Measurements from ENCODE around the gene ARHGEF35.
"Not testable (repeated sequence)": the region's sequence is repeated elsewhere in the genome, so short reads cannot be mapped to it uniquely, and the experiment has no call there.

The ARHGEF35 gene

DNA sequence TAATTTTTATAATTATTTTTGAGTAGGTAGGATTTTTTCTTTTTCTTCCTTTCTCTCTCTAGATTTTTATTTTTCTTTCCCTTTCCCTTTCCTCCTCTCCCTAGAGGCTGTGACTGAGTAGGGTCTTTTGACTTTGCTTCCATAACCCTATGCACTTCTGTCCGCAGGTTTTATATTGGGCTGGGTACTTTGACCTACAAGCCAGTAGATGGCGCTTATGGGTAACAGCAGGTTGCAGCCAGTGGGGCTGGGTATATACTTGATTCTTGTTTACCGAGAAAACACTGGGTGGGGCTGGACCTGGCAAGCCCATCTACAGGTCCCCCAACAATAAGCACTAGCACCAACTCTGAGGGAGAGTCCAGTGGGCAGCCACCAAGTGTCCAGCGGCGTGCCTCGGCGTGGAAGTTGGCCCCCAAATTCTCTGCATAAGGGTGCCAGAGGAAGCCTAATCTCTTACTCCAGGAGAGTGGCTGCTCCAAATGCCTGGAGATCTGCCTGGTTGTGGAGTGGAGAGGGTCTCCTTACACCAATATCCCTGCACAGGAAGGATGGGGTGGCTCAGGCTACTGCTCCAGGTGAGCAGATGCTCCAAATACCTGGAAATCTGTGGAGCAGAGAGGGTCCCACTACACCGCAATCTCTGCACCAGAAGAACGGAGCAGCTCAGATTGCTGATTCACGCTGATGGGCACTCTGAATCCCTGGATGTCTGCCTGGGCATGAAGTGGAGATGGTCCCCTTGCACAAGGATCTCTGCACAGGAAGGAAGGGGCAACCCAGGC lies 17.1 kb downstream of the ARHGEF35 start:
- peak; percentile 8 for DNase-seq

- no peak for DNase-seq
Measured at GRCh38 chr7:144174613-144175012, 21.0 kb downstream of the ARHGEF35 start.

GRCh38 chr7:144171594-144172350 lies 23.9 kb downstream of the ARHGEF35 start:
- DNase-seq, result not testable (repeated sequence)

DNA sequence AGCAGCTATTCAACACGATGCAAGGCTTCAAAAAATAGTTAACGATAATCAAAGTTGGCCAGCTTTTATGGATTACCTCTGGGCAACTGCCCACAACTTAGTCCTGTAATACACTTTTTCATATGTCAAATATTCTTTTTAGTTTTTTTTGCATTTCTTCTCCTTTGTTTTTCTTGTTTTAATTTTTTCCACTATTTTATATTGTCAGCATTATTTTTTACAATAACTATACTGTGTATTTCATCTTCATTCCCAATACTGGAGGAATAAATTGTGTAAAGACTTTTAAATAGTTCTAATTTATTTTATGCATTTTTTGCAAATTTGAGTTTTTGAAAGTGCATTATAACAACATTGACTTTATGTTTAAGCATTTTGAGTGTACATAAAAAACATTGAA lies 30.8 kb downstream of the ARHGEF35 start:
- DNase-seq, result no peak

DNA sequence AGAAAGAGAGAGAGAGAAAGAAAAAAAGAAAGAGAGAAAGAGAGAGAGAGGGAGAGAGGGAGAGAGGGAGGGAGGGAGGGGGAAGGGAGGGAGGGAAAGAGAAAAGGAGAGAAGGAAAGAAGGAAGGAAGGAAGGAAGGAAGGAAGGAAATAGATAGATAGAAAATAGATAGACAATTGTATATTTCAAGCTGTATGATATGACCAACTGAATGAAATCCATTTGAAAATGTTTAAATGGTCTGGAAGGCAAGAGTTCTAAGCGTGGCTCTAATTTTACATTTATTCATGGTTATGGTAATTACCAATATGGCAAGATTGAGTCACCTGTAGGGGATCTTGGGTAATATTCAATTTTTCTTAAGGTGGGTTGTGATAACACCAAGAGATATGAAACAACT lies 36.8 kb downstream of the ARHGEF35 start:
- DNase-seq, result no peak

- DNase-seq, result no peak
Measured at GRCh38 chr7:144148224-144148827, 47.3 kb downstream of the ARHGEF35 start.

DNA sequence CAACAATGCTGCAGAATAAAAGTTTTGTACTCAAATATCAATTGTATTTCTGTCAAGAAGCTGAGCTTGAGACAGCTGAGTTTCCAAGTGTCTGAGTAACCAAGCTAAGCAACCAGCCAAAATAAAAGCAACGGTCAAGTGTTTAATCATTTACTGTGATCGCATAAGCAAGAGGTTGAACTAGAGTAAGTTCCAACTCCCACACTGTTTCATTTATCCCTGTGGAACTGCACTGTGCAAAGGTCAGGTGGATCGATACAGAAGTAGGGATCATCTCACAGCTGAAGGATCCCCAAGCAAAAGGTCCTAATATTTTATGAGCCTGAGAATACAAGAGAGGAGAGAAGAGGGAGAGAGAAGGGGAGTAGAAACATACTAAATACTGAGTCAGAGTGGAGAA lies 51.2 kb downstream of the ARHGEF35 start:
- DNase-seq, result no peak

GRCh38 chr7:144142187-144142586 lies 53.4 kb downstream of the ARHGEF35 start:
- DNase-seq, result no peak

- DNase-seq, result peak; percentile 17
Measured at GRCh38 chr7:144137501-144137900, 58.1 kb downstream of the ARHGEF35 start.

Measured in fibroblast of skin of abdomen (primary cell).